GM23338 (cell line): ENCODE results near the gene ADD3. TPM values are rescaled to one million over a fixed set of nuclear protein-coding genes. Genes with fewer than 3 reads are reported as not detected.

Experiments used
- ATAC-seq: fragments of 200-7000 bp; cut with Tn5 transposase; 3 replicates; pipeline ENCODE4 v1.9.1; 2020
- DNase-seq: peaks from one replicate; pipeline ENCODE4 v3.0.0-alpha.2; 2015; ENCODE audit warnings: low spot score
- H2AFZ ChIP-seq: fragments of 200-600 bp; sonication (generic); 2 replicates; pipeline ENCODE4 v1.8.0; 2016; ENCODE audit warnings: antibody characterized with exemption, mild to moderate bottlenecking, moderate library complexity
- H3F3A ChIP-seq: fragments of 200-600 bp; sonication (generic); replicated peaks from 2 replicates; pipeline ENCODE4 v1.8.0; 2017; ENCODE audit warnings: antibody characterized with exemption, mixed run types, low read depth
- H3K27ac ChIP-seq: fragments of 200-600 bp; sonication (generic); 2 replicates; pipeline ENCODE4 v1.6.1; 2016; ENCODE audit warnings: low read depth
- H3K27me3 ChIP-seq: fragments of 200-600 bp; sonication (generic); 2 replicates; pipeline ENCODE4 v1.8.0; 2016; ENCODE audit warnings: mild to moderate bottlenecking, mixed run types, moderate library complexity; ENCODE audit not compliant: insufficient read depth
- H3K36me3 ChIP-seq: fragments of 200-600 bp; sonication (generic); 2 replicates; pipeline ENCODE4 v1.8.0; 2016; ENCODE audit warnings: mild to moderate bottlenecking; ENCODE audit not compliant: insufficient read depth
- H3K4me1 ChIP-seq: fragments of 200-600 bp; sonication (generic); 2 replicates; pipeline ENCODE4 v1.8.0; 2016; ENCODE audit warnings: mild to moderate bottlenecking, moderate library complexity; ENCODE audit not compliant: insufficient read depth
- H3K4me2 ChIP-seq: fragments of 200-600 bp; sonication (generic); 2 replicates; pipeline ENCODE4 v1.7.1; 2017; ENCODE audit warnings: mixed run types
- H3K4me3 ChIP-seq: fragments of 200-600 bp; sonication (generic); 2 replicates; pipeline ENCODE4 v1.6.1; 2016; ENCODE audit warnings: mixed run types
- H3K79me2 ChIP-seq: fragments of 200-600 bp; sonication (generic); replicated peaks from 2 replicates; pipeline ENCODE4 v1.8.0; 2017; ENCODE audit warnings: mild to moderate bottlenecking; ENCODE audit not compliant: insufficient read depth
- H3K9me2 ChIP-seq: fragments of 200-600 bp; sonication (generic); 2 replicates; pipeline ENCODE4 v1.8.0; 2017; ENCODE audit not compliant: insufficient read depth
- H4K20me1 ChIP-seq: fragments of 200-600 bp; sonication (generic); replicated peaks from 2 replicates; pipeline ENCODE4 v1.8.0; 2017; ENCODE audit warnings: mild to moderate bottlenecking; ENCODE audit not compliant: insufficient read depth
- H3K27ac Mint-ChIP-seq: 2 replicates; pipeline ENCODE4 v1.8.0; 2020; ENCODE audit warnings: inconsistent platforms, mild to moderate bottlenecking, moderate library complexity, mixed read lengths
- H3K27me3 Mint-ChIP-seq: 3 replicates; pipeline ENCODE4 v1.8.0; 2022; ENCODE audit warnings: low read depth, mild to moderate bottlenecking, moderate library complexity, mixed read lengths, inconsistent platforms; ENCODE audit not compliant: insufficient read depth, poor library complexity
- H3K36me3 Mint-ChIP-seq: 3 replicates; pipeline ENCODE4 v1.8.0; 2021; ENCODE audit warnings: low read depth, mild to moderate bottlenecking, inconsistent platforms, moderate library complexity, mixed read lengths
- H3K4me1 Mint-ChIP-seq: 3 replicates; pipeline ENCODE4 v1.8.0; 2020; ENCODE audit warnings: mild to moderate bottlenecking, inconsistent platforms, mixed read lengths
- H3K4me3 Mint-ChIP-seq: 3 replicates; pipeline ENCODE4 v1.8.0; 2021; ENCODE audit warnings: moderate library complexity, mild to moderate bottlenecking, inconsistent platforms, mixed read lengths
- H3K9me3 Mint-ChIP-seq: 3 replicates; pipeline ENCODE4 v1.8.0; 2020; ENCODE audit warnings: moderate library complexity, mild to moderate bottlenecking, inconsistent platforms, mixed read lengths
- CREB1 ChIP-seq: fragments of 250-450 bp; sonication (Bioruptor Pico); IDR thresholded peaks from 2 replicates; pipeline ENCODE4 v1.5.0; 2020; ENCODE audit warnings: low read depth, mild to moderate bottlenecking, moderate library complexity
- CTCF ChIP-seq, 2 experiments: fragments of 200-600 bp in 1 of 2; sonication (generic) in 1 of 2; conservative IDR thresholded peaks; 2 replicates each; pipeline versions ENCODE4 v1.5.1 to v1.6.1; 2016 to 2017; ENCODE audit warnings: antibody characterized with exemption in 2 of 2, low read depth in 2 of 2, mild to moderate bottlenecking in 2 of 2, moderate library complexity in 1 of 2
- JUNB ChIP-seq: IDR thresholded peaks from one replicate; pipeline ENCODE4 v1.6.1; 2016; ENCODE audit warnings: antibody characterized with exemption; ENCODE audit not compliant: unreplicated experiment
- POLR2AphosphoS5 ChIP-seq: IDR thresholded peaks from 2 replicates; pipeline ENCODE4 v1.6.1; 2016; ENCODE audit warnings: antibody characterized with exemption, low read depth
- ZNF114 ChIP-seq: fragments of 250-450 bp; sonication (Bioruptor Pico); IDR thresholded peaks from 2 replicates; pipeline ENCODE4 v1.5.0; 2020; ENCODE audit warnings: mild to moderate bottlenecking, moderate library complexity
- ZNF331 ChIP-seq: fragments of 250-450 bp; sonication (Bioruptor Pico); IDR thresholded peaks from 2 replicates; pipeline ENCODE4 v1.5.0; 2020; ENCODE audit warnings: low read depth, mild to moderate bottlenecking, moderate library complexity
- ZNF462 ChIP-seq: fragments of 250-450 bp; sonication (Bioruptor Pico); IDR thresholded peaks from 2 replicates; pipeline ENCODE4 v1.5.0; 2020; ENCODE audit warnings: mild to moderate bottlenecking, moderate library complexity
- polyA plus RNA-seq: library from polyadenylated mRNA; unstranded; fragments of >200 nt; fragmentation: Nextera tagmentation; extraction: Ambion mirVana; gene quantifications from 2 replicates; pipeline ENCODE4 v1.2.1, GENCODE V29; 2016
- total RNA-seq: library from RNA; depleted of rRNA; stranded (reverse); fragments of >200 nt; shearing (Covaris generic); gene quantifications from 2 replicates; pipeline ENCODE4 v1.2.3, GENCODE V29; 2014

ADD3 gene
- total and polyA plus RNA-seq, 2 experiments from 2014 or later = 68.5 to 767 TPM

GRCh38 chr10:110091830-110092229 lies 84.0 kb downstream of the ADD3 start (continued):
- no peak for TF ChIP-seq JUNB
- no peak for TF ChIP-seq CTCF (conservative IDR thresholded peaks at IDR 0.05; ENCODE audit: low read depth in 2 of 2)
- no peak for TF ChIP-seq ZNF114 (CRISPR knock-in tag)
- no peak for TF ChIP-seq POLR2AphosphoS5

GRCh38 chr10:110093722-110094121 lies 85.9 kb downstream of the ADD3 start:
- Mint-ChIP-seq H3K27me3 (peaks cover 2% of the 10 kb centered on the region), H3K27ac (no peak overlapping the region), H3K36me3 (no peaks in the 10 kb centered on the region), H3K9me3 (no peaks in the 10 kb centered on the region), H3K4me3 (no peak overlapping the region), H3K4me1 (peaks cover 2% of the 10 kb centered on the region; the same call in 1 of the 3 replicates)
- no peaks in the 10 kb centered on the region for H3K36me3 ChIP-seq
- no peaks in the 10 kb centered on the region for H3F3A ChIP-seq
- 0 out of 2 replicates have a peak, but pooled peaks cover 10% of the 10 kb centered on the region for H4K20me1 ChIP-seq
- ATAC-seq (no peak), DNase-seq (no peak)
- peaks cover 42% of the 10 kb centered on the region for H3K79me2 ChIP-seq
- H3K27ac ChIP-seq = no peak overlapping the region
- no peak for TF ChIP-seq CREB1 (CRISPR knock-in tag)
- no peak for TF ChIP-seq ZNF462
- TF ChIP-seq POLR2AphosphoS5 = no peak
- no peak for TF ChIP-seq JUNB
- no peak for TF ChIP-seq ZNF331 (CRISPR knock-in tag)
- H3K4me2 ChIP-seq = no peak overlapping the region
- no peaks in the 10 kb centered on the region for H3K27me3 ChIP-seq
- H2AFZ ChIP-seq = no peak overlapping the region
- H3K4me1 ChIP-seq = no peaks in the 10 kb centered on the region
- H3K4me3 ChIP-seq = no peak overlapping the region
- no peaks in the 10 kb centered on the region for H3K9me2 ChIP-seq
